ENCODE data around the gene CHMP1A. TPM values are rescaled to one million over a fixed set of nuclear protein-coding genes. Genes with fewer than 3 reads are reported as not detected.

CHMP1A gene
- total RNA-seq, 2 experiments from 2014 or later: 51.1 to 56.9 TPM

DNA sequence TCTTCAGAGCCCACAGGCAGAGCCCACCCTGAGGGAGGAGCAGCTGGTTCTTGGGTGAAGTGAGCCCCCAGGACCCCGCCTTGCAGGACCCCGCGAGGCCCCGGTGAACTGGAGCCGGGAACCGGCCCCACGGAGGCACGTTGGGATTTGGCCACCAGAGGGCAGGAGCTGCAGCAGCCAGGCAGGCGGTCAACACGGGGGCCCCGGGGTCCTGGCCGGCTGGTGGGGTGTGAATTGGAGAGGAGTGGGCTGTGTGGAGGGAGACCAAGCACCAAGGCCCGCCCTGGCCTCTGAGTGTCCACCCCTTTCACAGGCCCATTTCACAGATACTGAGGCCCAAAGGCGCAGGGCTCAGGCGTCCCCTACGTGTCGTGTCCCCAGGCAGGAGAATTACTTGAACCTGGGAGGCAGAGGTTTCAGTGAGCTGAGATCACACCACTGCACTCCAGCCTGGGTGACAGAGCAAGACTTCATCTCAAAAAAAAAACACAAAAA is 41.9 kb downstream of the CHMP1A start:
- ATAC-seq (no peak), DNase-seq (peak; percentile 42)
- TF ChIP-seq, protein P1, sequence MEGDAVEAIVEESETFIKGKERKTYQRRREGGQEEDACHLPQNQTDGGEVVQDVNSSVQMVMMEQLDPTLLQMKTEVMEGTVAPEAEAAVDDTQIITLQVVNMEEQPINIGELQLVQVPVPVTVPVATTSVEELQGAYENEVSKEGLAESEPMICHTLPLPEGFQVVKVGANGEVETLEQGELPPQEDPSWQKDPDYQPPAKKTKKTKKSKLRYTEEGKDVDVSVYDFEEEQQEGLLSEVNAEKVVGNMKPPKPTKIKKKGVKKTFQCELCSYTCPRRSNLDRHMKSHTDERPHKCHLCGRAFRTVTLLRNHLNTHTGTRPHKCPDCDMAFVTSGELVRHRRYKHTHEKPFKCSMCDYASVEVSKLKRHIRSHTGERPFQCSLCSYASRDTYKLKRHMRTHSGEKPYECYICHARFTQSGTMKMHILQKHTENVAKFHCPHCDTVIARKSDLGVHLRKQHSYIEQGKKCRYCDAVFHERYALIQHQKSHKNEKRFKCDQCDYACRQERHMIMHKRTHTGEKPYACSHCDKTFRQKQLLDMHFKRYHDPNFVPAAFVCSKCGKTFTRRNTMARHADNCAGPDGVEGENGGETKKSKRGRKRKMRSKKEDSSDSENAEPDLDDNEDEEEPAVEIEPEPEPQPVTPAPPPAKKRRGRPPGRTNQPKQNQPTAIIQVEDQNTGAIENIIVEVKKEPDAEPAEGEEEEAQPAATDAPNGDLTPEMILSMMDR (IDR thresholded peaks at IDR 0.05): peak; percentile 53
- ChIA-PET CTCF (interaction anchor here (0.7 to 1.8 kb wide), 3 partner anchors 13 to 26 kb away, joined by 3 to 8 read pairs (median 3); no protein-coding TSS in a partner anchor), POLR2A (interaction anchor here (1.2 kb wide), 1 partner anchor 13 kb away, joined by 5 read pairs; no protein-coding TSS in a partner anchor)
- Mint-ChIP-seq H3K4me3 (no peak overlapping the region), H3K9me3 (peaks cover 6% of the 10 kb centered on the region), H3K4me1 (ENCODE audit: low read depth) (peaks cover 13% of the 10 kb centered on the region), H3K36me3 (ENCODE audit: low read depth) (no peaks in the 10 kb centered on the region), H3K27ac (no peak overlapping the region), H3K27me3 (no peaks in the 10 kb centered on the region)
- intact Hi-C loops (cut with micrococcal nuclease): no loop called here

DNA sequence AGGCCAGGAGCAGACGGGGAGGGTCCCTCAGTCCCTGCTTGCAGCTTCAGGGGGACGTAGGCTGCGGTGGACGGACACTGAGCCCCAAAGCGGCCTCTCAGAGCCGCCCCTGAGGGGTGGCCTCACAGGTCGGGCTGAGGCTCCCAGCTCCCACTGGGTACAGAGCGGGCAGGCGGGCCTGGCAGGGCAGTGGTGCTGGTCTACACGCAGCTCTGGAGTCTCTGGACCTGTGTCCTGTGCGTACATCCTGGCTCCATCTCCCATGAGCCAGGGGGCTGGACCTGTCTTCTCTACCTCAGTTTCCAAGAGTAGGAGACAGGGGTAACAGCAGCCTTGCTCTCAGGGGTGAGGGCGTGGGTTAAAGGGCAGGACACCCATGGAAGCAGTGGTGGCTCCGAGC is 42.3 kb downstream of the CHMP1A start:
- no peaks in the 10 kb centered on the region for H3K27me3 Mint-ChIP-seq
- peaks cover 13% of the 10 kb centered on the region for H3K4me1 Mint-ChIP-seq (ENCODE audit: low read depth)
- H3K4me3 Mint-ChIP-seq: no peak overlapping the region
- no peak for ATAC-seq
- POLR2A ChIA-PET: interaction anchor here (1.2 kb wide), 2 partner anchors 13 to 15 kb away, joined by 3 to 5 read pairs; no protein-coding TSS in a partner anchor
- peaks cover 6% of the 10 kb centered on the region for H3K9me3 Mint-ChIP-seq
- intact Hi-C loops (cut with micrococcal nuclease): no loop called here
- TF ChIP-seq, protein P1 (IDR thresholded peaks at IDR 0.05): no peak
- H3K36me3 Mint-ChIP-seq (ENCODE audit: low read depth): no peaks in the 10 kb centered on the region
- no peak for DNase-seq
- H3K27ac Mint-ChIP-seq: no peak overlapping the region
- CTCF ChIA-PET: interaction anchor here (1.0 to 1.8 kb wide), 3 partner anchors 13 to 91 kb away, joined by 3 to 8 read pairs (median 3); no protein-coding TSS in a partner anchor

DNA sequence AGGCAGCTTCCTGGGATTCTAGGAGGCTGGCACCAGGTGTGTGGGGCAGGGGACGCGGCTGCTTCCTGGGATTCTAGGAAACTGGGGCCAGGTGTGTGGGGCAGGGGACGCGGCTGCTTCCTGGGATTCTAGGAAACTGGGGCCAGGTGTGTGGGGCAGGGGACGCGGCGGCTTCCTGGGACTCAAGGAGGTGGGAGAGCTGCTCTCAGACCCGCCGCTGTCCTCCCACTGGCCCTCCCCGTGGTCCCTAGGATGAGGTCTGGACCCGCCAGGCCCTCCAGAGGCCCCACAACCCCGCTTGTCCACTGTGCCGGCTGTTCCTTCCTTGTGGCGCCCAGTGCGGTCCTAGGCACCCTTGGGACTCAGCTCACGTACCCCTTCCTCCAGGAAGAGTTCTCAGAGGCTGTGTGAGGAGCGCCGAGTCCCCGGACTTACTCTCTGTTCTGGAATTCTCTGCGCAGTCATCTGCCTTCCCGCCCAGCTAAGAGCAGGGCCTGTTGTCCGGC is 43.5 kb downstream of the CHMP1A start:
- no peaks in the 10 kb centered on the region for H3K27me3 Mint-ChIP-seq
- peaks cover 6% of the 10 kb centered on the region for H3K9me3 Mint-ChIP-seq
- no peaks in the 10 kb centered on the region for H3K36me3 Mint-ChIP-seq (ENCODE audit: low read depth)
- peaks cover 13% of the 10 kb centered on the region for H3K4me1 Mint-ChIP-seq (ENCODE audit: low read depth)
- DNase-seq: no peak
- ATAC-seq: no peak
- no peak overlapping the region for H3K27ac Mint-ChIP-seq
- ChIA-PET CTCF (interaction anchor here (1.1 kb wide), 1 partner anchor 92 kb away, joined by 3 read pairs; no protein-coding TSS in a partner anchor), POLR2A (interaction anchor here (0.7 to 1.2 kb wide), 2 partner anchors 9 to 14 kb away, joined by 3 to 4 read pairs; no protein-coding TSS in a partner anchor)
- intact Hi-C loops (cut with micrococcal nuclease): no loop called here
- TF ChIP-seq, protein P1 (IDR thresholded peaks at IDR 0.05): no peak
- no peak overlapping the region for H3K4me3 Mint-ChIP-seq

DNA sequence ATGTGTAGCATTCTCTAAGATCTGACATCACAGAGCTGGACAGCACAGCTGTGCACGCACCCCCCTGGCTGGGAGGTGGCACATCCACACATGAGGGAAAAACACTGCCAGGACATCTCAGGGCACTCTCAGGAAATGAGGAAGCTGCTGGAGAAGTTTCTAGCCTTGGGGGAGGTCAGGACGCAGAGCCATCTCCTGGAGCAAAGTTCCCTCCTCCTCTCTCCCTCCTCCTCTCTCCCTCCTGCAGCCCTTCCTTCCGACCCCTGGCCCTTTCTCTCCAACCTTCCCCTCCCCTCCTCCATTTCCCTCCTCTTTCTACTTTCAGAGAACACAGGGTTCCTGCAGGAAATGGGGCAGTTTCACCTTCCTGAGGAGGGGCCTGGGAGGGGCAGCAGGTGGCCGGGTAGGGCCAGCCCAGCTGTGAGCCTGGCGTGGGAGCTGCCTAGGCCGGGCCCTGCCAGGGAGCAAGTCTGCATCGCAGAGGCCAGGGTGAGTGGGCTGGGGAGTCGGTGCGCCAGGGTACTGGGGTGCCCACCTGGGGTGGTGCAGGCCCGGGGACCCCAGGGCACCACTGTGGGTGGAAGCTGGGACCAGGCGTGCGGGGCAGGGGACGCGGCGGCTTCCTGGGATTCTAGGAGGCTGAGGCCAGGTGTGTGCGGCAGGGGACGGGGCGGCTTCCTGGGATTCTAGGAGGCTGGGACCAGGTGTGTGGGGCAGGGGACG is 44.1 kb downstream of the CHMP1A start, which contains the start of gene DPEP1:
Gene DPEP1 (plus strand): TSS at position 412 of the 723 bp plus-strand sequence. CDS start 16,769 bp downstream, outside the sequence.
- ATAC-seq: no peak
- Mint-ChIP-seq H3K27me3 (no peaks in the 10 kb centered on the region), H3K36me3 (ENCODE audit: low read depth) (no peaks in the 10 kb centered on the region), H3K9me3 (peaks cover 6% of the 10 kb centered on the region), H3K27ac (no peak within 1 kb of the TSS), H3K4me1 (ENCODE audit: low read depth) (peaks cover 13% of the 10 kb centered on the region), H3K4me3 (no peak within 1 kb of the TSS)
- TF ChIP-seq, protein P1 (IDR thresholded peaks at IDR 0.05): no peak
- POLR2A ChIA-PET: interaction anchor here (0.7 to 1.0 kb wide), 2 partner anchors 8 to 18 kb away, joined by 3 to 4 read pairs; no protein-coding TSS in a partner anchor
- CTCF ChIA-PET: no interaction called here
- no peak for DNase-seq
- intact Hi-C loops (cut with micrococcal nuclease): no loop called here

All from activated CD8-positive, alpha-beta T cell treated with anti-CD3 and anti-CD28 coated beads for 36 hours (primary cell).